LNCAP (cell line): ENCODE data around the gene SBK3.

ENCODE experiments used
- CTCF ChIP-seq: fragments of 450-650 bp; IDR thresholded peaks from 2 replicates; pipeline ENCODE4 v1.5.1; 2017; ENCODE audit warnings: mild to moderate bottlenecking

SBK3 gene

GRCh38 chr19:55494172-55494761 lies 51.1 kb downstream of the SBK3 start:
- TF ChIP-seq CTCF, result no peak

GRCh38 chr19:55493645-55494171 lies 51.6 kb downstream of the SBK3 start:
- TF ChIP-seq CTCF, result no peak

- no peak for TF ChIP-seq CTCF
Observed at GRCh38 chr19:55493052-55493644, 52.2 kb downstream of the SBK3 start.

GRCh38 chr19:55492362-55492944 lies 52.9 kb downstream of the SBK3 start:
- TF ChIP-seq CTCF, result no peak

- no peak for TF ChIP-seq CTCF
Observed at GRCh38 chr19:55491546-55492360, 53.6 kb downstream of the SBK3 start.
